HG03439 (cell line): Measurements from ENCODE around the gene HDAC4.

ENCODE experiments used
- ATAC-seq: cut with Tn5 transposase; IDR thresholded peaks from one replicate; pipeline ENCODE4 v1.9.1; 2021; ENCODE audit warnings: mild to moderate bottlenecking, moderate library complexity; ENCODE audit not compliant: unreplicated experiment

Gene HDAC4

GRCh38 chr2:239150125-239151011 lies 250.5 kb downstream of the HDAC4 start:
- ATAC-seq = no peak

DNA sequence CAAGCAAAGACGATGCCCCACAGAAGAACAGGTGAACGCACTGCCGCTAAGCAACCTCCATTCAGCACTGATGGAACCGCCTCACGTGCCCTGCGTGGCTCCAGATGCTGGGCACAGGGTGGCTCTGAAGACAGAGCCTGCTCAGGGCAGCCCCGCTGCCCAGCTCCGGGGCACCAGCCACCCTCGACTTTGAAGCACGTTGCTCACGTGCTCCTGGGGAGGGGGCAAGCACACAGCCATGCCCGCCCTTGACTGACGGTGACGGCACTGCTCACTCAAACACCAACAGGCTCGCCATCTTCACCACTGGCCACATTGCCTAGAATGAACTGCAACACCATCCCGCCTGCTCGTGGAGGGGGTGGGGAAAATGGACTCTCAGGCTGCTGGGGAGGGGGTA lies 251.3 kb downstream of the HDAC4 start:
- no peak for ATAC-seq

- no peak for ATAC-seq
These were observed 252.2 kb downstream of the HDAC4 start for GRCh38 chr2:239148495-239149200.

- no peak for ATAC-seq
These were observed 253.4 kb downstream of the HDAC4 start for GRCh38 chr2:239147376-239147775.

DNA sequence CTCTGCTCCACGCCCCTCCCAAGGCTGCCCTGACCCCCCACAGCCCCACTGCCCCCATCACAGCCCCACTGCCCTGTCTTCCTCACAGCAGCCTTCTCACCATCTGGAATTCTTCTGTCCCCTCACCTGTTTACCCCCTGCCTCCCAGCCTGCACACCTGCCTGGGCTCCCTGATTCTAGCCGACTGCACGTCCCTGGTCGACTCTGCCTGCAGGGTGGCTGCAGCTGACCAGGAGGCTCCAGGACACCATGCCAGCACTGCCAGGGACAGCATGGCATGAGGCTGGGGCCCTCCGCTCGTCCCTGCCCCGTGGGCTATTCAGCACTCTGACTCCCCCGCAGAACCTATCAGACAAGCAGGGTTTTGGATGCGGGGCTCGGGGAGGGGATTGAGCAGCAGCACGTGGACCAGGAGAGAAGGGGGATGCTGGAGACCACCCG lies 254.1 kb downstream of the HDAC4 start:
- no peak for ATAC-seq

GRCh38 chr2:239146011-239146641 lies 254.7 kb downstream of the HDAC4 start:
- ATAC-seq = no peak

DNA sequence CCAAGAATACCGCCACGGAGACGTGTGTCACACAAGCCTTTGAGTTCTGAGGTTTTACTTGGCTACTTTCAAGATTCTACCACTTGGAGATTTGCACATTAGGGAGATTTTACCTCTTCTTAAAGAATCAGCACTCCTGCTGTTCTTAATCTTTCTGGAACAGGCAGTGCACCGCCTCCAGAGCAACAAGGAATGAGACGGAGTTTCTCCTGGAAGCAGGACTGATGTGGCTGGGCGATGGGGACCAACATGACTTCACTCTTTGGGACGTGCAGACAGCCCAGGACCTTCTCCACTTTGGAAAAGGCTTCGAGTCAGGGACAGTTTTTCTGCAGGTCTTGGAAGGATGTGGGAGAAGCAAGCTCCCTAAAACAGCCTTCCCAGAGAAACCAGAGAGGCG lies 255.2 kb downstream of the HDAC4 start:
- ATAC-seq = no peak

DNA sequence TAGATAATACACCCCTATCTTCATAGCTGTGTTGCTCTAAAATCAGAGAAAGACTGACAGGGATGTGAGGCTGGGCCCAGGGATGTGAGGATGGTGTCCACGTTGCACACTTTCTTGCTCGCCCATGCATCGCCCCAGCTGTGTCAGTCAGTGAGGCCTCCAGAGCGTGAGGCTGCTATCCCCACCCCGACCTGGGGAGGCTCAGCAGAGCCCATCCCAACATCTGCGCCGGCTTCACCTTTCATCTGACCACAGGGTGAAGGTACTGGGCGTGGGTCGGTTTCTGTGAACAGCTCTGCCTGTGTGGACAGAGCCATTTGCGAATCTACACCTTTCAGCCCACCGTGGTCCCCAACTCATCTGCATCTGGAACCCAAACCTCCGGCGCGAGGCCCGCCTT lies 255.7 kb downstream of the HDAC4 start:
- no peak for ATAC-seq

- ATAC-seq = no peak
These were observed 256.2 kb downstream of the HDAC4 start for GRCh38 chr2:239144713-239144999.

DNA sequence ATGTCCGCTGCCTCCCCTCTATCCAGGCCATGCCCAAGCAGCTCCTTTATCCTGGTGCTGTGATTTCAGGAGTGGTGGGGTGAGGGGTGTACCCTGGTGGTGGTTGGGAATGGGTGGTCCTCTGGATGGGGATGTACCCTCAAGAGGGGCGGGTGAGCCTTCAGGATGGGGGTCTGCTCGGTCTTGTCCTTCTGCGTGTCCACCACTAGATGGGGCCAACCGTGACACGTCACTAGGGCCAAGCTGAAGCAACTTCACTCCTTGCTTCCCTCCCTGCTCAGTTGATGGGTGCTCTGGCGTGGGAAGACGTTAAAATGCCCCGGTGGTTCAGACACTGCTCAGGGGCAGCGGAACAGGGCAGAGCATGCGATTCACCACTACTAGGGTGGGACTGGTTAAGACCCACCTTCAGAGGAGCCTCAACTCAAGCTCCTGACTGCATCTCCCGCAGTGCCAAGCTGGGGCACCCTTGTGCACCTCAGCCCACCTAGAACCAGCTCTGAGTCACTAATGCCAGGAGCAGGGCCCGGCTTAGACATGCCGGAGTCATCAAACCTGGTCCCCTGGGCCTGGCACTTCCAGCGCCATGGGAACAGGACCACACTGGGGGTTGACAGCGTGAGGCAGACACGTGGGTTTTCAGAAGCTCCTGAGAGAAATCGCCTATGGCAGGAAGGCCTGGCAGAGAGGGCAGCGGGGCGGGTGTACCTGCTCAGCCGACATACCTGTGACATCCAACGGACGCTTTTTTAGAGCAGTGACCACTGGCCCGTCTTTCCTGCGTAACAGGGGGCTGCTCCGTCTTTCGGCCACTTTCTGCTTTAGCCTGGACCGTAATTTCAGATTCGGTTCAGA lies 256.7 kb downstream of the HDAC4 start:
- ATAC-seq = no peak

GRCh38 chr2:239142806-239143205 lies 258.0 kb downstream of the HDAC4 start:
- ATAC-seq = no peak

DNA sequence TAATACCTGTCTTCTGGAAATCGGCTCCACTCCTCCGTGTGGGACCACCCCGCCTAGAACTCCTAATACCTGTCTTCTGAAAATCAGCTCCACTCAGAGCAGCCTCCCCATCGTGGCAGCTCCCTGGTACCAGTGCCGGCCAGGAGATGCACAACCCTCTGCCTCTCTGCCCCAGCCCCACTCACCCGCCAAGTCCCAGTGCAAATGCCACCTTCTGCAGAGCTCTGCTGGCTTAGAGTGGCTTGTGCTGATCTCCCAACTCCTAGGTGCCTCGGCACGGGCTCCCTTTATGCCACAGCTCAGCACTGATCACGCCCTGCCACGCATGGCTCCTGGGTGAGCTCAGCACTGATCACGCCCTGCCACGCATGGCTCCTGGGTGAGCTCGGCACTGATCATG lies 258.5 kb downstream of the HDAC4 start:
- no peak for ATAC-seq

- no peak for ATAC-seq
These were observed 259.6 kb downstream of the HDAC4 start for GRCh38 chr2:239141021-239141760.

DNA sequence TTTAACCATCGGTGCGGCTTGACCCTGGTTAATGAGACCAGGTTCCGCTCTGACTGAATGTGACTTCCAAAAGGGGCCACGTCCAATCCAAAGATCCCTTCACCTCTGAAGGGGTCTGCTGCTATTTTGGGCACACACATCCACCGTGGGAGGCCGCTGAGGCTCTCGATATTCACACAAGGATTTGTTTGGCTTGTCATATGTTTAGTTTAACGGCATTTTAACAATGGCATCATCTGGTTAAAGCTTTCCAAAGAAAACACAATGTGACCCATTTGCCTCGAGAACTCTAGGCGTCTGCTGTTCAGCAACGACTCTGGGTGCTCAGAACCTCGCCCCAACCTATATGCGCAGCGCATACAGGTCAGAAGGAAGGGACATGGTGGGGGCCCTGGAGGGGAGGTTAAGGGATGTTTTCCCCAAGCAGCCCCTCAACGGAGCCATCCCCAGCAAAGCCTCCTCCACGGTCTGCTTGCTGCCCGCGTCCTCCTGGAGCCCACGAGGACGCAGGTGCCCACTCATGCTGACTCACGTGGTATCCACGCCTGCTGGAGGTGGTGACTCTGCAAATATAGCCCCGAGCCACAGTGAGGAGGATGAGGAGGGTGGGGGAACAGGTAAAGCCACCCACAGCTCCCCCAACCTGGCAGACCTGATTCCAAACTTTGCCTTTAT lies 260.3 kb downstream of the HDAC4 start:
- no peak for ATAC-seq

GRCh38 chr2:239139566-239139965 lies 261.3 kb downstream of the HDAC4 start:
- no peak for ATAC-seq

- no peak for ATAC-seq
These were observed 261.7 kb downstream of the HDAC4 start for GRCh38 chr2:239139101-239139500.

DNA sequence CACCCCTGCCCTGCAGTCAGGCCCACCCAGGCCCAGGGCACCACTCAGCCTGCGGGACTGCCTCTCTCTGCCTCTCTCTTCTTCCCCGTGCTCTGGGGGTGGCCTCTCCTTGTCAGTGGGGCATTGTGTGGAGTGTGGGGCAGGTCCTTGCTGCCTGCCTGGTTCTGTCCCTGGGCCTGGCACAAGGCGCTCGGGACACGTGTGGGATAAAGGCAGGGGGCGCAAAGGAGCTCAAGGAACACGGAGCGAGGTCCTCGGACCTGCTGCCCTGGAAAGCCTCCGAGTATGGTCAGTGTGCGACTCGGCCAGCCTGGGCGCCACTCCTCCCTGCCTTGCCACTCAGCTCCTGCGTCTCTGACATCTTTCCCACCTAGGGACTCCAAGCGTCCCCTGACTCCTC lies 262.2 kb downstream of the HDAC4 start:
- no peak for ATAC-seq

DNA sequence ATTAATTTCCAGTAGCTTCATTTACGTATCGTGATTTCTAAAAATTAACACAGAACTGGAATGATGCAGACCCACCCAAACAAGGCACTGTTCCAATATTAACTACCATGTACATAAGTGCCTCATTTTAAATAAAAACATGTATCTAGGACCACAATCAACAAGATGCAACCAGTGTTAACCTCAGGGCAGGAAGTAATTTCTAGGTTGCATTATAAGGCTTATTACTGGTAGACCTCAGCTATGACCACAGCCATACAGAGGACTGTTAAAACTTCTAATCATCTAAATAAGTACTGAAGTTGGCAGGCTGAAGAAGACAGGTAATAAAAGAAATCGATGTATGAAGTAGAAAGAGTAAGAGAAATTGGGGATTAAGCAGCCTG lies 262.9 kb downstream of the HDAC4 start:
- no peak for ATAC-seq

- no peak for ATAC-seq
These were observed 263.5 kb downstream of the HDAC4 start for GRCh38 chr2:239137165-239137897.
